Stomach (tissue), 9 donors: ENCODE data around the gene SUSD5. TPM values are rescaled to one million over a fixed set of nuclear protein-coding genes. Genes with fewer than 3 reads are reported as not detected.
"Not testable (repeated sequence)": the region's sequence is repeated elsewhere in the genome, so short reads cannot be mapped to it uniquely, and the experiment has no call there.

Experiments
- DNase-seq, 2 donors: peaks; one replicate each; pipeline versions ENCODE4 v3.0.0 to v3.0.0-alpha.2; 2013 to 2019
- H3K27ac ChIP-seq, 5 donors: fragments of 200-600 bp in 4 of 5; sonication (generic) in 4 of 5; one replicate each; pipeline ENCODE4 v1.5.1; 2013 to 2019; ENCODE audit warnings: mild to moderate bottlenecking in 1 of 5, moderate library complexity in 1 of 5
- H3K27me3 ChIP-seq, 3 donors: fragments of 200-600 bp; sonication (generic); one replicate each; pipeline ENCODE4 v1.5.1; 2017 to 2019; ENCODE audit warnings: mixed run types in 1 of 3
- H3K36me3 ChIP-seq, 4 donors: fragments of 200-600 bp; sonication (generic); 1 replicate in 3 of 4; 2 replicates in 1 of 4; pipeline ENCODE4 v1.5.1; 2016 to 2019
- H3K4me1 ChIP-seq, 4 donors: fragments of 200-600 bp; sonication (generic); one replicate each; pipeline ENCODE4 v1.5.1; 2016 to 2019
- H3K4me3 ChIP-seq, 4 donors: fragments of 200-600 bp; sonication (generic) in 3 of 4; one replicate each; pipeline ENCODE4 v1.5.1; 2016 to 2019; ENCODE audit warnings: mild to moderate bottlenecking in 1 of 4
- H3K9me3 ChIP-seq, 4 donors: fragments of 200-600 bp; sonication (generic); one replicate each; pipeline ENCODE4 v1.5.1; 2016 to 2019
- EP300 ChIP-seq: sonication (generic); formaldehyde crosslinking; IDR thresholded peaks from one replicate; pipeline ENCODE4 v1.6.1; 2017; ENCODE audit warnings: antibody characterized with exemption
- POLR2A ChIP-seq, 4 donors: fragments of 450-650 bp; IDR thresholded peaks; one replicate each; pipeline ENCODE4 v1.6.1; 2016; ENCODE audit warnings: antibody characterized with exemption in 4 of 4, control low read depth in 2 of 4, mild to moderate bottlenecking in 1 of 4, moderate library complexity in 1 of 4
- POLR2AphosphoS5 ChIP-seq, 3 donors: sonication (generic); formaldehyde crosslinking; IDR thresholded peaks; one replicate each; pipeline ENCODE4 v1.6.1; 2016; ENCODE audit warnings: antibody characterized with exemption in 3 of 3
- WGBS, 5 donors: extraction: QIAGEN DNeasy Blood & Tissue Kit in 3 of 5; methylation state at CpG; one replicate each; pipeline versions ENCODE4 v1.1.5 to v1.1.7; 2013 to 2018; 5-methylcytosine and 5-hydroxymethylcytosine counted together
- intact Hi-C: fragments of 100-400 bp; cut with DNase I; formaldehyde crosslinking; loops from one replicate; pipeline ENCODE4 v1.15.1; 2023; ENCODE audit warnings: low total_unique reads
- polyA plus RNA-seq, 3 donors: library from polyadenylated mRNA; stranded (reverse); fragments of 200-250 nt; gene quantifications; one replicate each; pipeline ENCODE4 v1.2.3, GENCODE V29; 2013
- total RNA-seq, 5 donors: library from RNA; depleted of rRNA; stranded (reverse); fragments of >200 nt; gene quantifications; one replicate each; pipeline versions ENCODE4 v1.1.0 to v1.2.3, GENCODE V29; 2014 to 2016
- TF ChIP-seq, protein P1 (sequence below), 7 experiments: fragments of 450-650 bp in 4 of 7; fragments of 200-600 bp in 3 of 7; sonication (generic) in 3 of 7; IDR thresholded peaks; one replicate each; pipeline ENCODE4 v1.5.1; 2016 to 2019; ENCODE audit warnings: antibody characterized with exemption in 7 of 7, control low read depth in 2 of 7, mild to moderate bottlenecking in 1 of 7
- donor health status: healthy with polysubstance abuse.
- donor health status: Bipolar disorder and iron deficiency.
- donor health status: healthy.

The SUSD5 gene
- total and polyA plus RNA-seq, 8 donors = 0.25 to 4.6 (median 0.58) TPM; not detected in 3

DNA sequence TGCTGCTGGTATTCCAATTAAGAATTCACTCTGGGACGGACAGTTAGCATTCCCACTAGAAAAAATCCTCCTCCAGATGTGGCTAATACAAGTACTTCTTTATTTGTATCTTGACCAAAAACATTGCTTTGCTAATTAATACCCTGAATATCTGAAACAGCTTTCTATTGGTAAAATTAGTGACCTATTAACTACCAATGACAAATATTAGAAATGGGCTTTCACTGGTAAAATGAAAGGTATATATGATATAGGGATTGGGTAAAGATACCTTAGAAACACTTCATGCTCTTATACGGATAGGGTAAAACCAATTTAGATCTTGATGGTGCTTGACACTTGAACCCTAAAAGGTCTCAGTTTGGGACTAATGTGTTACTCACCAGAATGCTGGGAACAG lies 52.5 kb downstream of the SUSD5 start:
- intact Hi-C loops = no loop called here
- 72 to 86% (median 78%) methylated on average over 2 of the region's 2 CpGs for WGBS, 5 donors

DNA sequence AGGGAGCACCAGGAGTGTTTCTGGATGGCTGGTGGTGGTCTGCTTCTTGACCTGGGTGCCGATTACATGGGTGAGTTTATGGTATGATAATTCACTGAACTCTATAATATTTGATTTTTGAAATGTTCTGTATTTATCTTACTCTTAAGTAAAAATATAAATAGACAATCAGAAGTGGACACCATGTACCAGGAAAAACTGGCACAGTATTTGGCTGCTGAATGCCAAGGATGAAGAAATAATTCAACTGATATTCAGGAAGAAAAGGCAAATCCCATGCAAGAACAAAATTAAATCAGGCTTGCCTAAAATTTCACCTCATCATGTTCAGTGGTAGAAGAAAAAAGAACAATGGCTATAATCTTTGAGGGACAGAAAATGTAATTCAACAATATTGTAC lies 53.2 kb downstream of the SUSD5 start:
- no peaks in the 10 kb centered on the region for H3K9me3 ChIP-seq
- H3K36me3 ChIP-seq = no peaks in the 10 kb centered on the region
- peaks cover 0 to 11% (median 4%) of the 10 kb centered on the region in 4 donors for H3K4me1 ChIP-seq
- intact Hi-C loops = no loop called here
- 85 to 95% (median 87%) methylated on average over 1 of the region's 1 CpG for WGBS, 5 donors
- TF ChIP-seq POLR2A (IDR thresholded peaks at IDR 0.05) (no peak), POLR2AphosphoS5 (IDR thresholded peaks at IDR 0.05) (no peak), EP300 (no peak)
- TF ChIP-seq, protein P1, sequence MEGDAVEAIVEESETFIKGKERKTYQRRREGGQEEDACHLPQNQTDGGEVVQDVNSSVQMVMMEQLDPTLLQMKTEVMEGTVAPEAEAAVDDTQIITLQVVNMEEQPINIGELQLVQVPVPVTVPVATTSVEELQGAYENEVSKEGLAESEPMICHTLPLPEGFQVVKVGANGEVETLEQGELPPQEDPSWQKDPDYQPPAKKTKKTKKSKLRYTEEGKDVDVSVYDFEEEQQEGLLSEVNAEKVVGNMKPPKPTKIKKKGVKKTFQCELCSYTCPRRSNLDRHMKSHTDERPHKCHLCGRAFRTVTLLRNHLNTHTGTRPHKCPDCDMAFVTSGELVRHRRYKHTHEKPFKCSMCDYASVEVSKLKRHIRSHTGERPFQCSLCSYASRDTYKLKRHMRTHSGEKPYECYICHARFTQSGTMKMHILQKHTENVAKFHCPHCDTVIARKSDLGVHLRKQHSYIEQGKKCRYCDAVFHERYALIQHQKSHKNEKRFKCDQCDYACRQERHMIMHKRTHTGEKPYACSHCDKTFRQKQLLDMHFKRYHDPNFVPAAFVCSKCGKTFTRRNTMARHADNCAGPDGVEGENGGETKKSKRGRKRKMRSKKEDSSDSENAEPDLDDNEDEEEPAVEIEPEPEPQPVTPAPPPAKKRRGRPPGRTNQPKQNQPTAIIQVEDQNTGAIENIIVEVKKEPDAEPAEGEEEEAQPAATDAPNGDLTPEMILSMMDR (IDR thresholded peaks at IDR 0.05) = no peak
- no peak overlapping the region for H3K4me3 ChIP-seq
- no peaks in the 10 kb centered on the region for H3K27me3 ChIP-seq
- H3K27ac ChIP-seq = no peak overlapping the region
- DNase-seq = no peak

More for the DNA sequence above, 52.5 kb downstream of the SUSD5 start:
- Histone ChIP-seq H3K36me3 (no peaks in the 10 kb centered on the region), H3K27me3 (no peaks in the 10 kb centered on the region), H3K9me3 (no peaks in the 10 kb centered on the region), H3K4me1 (peaks cover 0 to 11% (median 4%) of the 10 kb centered on the region in 4 donors), H3K27ac (no peak overlapping the region), H3K4me3 (no peak overlapping the region)
- no peak for DNase-seq
- TF ChIP-seq POLR2AphosphoS5 (IDR thresholded peaks at IDR 0.05) = no peak

DNA sequence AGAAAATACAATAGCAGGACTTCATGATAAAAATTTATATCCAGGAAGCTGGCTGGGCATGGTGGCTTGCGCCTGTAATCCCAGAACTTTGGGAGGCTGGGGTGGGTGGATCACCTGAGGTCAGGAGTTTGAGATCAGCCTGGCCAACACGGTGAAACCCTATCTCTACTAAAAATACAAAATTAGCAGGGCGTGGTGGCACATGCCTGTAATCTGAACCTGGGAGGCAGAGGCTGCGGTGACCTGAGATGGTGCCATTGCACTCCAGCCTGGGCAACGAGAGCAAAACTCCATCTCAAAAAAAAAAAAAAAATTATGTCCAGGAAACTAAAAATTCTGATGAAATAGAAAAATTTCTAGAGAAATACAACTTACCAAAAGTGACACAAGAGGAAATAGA lies 56.0 kb downstream of the SUSD5 start:
- WGBS, 5 donors = 67 to 77% (median 70%) methylated on average over 5 of the region's 5 CpGs
- H3K9me3 ChIP-seq, H3K4me3 ChIP-seq, H3K27ac ChIP-seq, DNase-seq, H3K4me1 ChIP-seq, H3K27me3 ChIP-seq, H3K36me3 ChIP-seq, intact Hi-C loops: not testable (repeated sequence)

DNA sequence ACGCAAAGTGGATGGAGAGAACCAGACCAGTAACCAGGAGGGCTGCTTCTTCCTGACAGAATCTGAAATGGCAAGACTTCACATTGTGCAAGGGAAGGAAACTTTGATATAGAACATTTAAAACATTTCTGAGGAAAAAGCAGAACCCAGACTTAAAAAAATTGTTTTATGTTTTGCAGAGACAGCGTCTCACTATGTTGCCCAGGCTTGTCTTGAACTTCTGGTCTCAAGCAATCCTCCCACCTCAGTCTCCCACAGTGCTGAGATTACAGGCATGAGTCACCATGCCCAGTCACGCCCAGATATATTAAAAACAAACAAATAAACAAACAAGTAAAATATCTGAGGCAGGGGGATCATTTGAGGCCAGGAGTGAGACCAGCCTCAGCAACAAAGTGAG lies 58.6 kb downstream of the SUSD5 start:
- H3K4me1 ChIP-seq = no peaks in the 10 kb centered on the region
- 67 to 79% (median 71%) methylated on average over 3 of the region's 3 CpGs for WGBS, 5 donors
- no peaks in the 10 kb centered on the region for H3K9me3 ChIP-seq
- H3K4me3 ChIP-seq = no peak overlapping the region
- no peak for TF ChIP-seq POLR2AphosphoS5 (IDR thresholded peaks at IDR 0.05)
- no peak for TF ChIP-seq POLR2A (IDR thresholded peaks at IDR 0.05)
- TF ChIP-seq, protein P1 (IDR thresholded peaks at IDR 0.05) = no peak
- no peak for TF ChIP-seq EP300
- H3K27me3 ChIP-seq = no peaks in the 10 kb centered on the region
- intact Hi-C loops = no loop called here
- DNase-seq = no peak
- H3K36me3 ChIP-seq = no peaks in the 10 kb centered on the region
- H3K27ac ChIP-seq = no peak overlapping the region

DNA sequence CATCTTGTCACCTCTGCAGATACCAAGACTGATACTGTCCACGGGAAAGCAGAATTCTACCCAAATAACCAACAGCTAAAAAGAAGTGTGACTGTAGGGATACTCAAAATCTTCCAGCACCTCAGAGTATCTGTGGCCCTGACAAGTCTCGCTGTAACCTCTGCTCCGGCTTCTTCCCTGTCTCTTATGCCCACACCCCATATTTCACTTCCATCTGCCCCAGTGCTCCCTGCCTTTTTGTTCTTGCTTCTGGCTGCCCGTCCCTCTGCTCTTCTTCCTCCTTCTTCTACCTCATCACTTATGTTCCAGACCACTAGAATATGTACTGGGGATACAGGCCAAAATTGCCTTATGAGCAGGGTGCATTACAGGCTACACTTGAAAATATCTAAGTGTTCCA lies 59.4 kb downstream of the SUSD5 start:
- H3K9me3 ChIP-seq = no peaks in the 10 kb centered on the region
- H3K4me3 ChIP-seq = no peak overlapping the region
- no peaks in the 10 kb centered on the region for H3K4me1 ChIP-seq
- WGBS, 5 donors = 87 to 92% (median 90%) methylated on average over 4 of the region's 4 CpGs
- intact Hi-C loops = no loop called here
- no peaks in the 10 kb centered on the region for H3K27me3 ChIP-seq
- no peaks in the 10 kb centered on the region for H3K36me3 ChIP-seq
- no peak for TF ChIP-seq POLR2A (IDR thresholded peaks at IDR 0.05)
- TF ChIP-seq, protein P1 (IDR thresholded peaks at IDR 0.05) = no peak
- TF ChIP-seq EP300 = no peak
- no peak for TF ChIP-seq POLR2AphosphoS5 (IDR thresholded peaks at IDR 0.05)
- DNase-seq = no peak
- H3K27ac ChIP-seq = no peak overlapping the region
